SK-N-SH treated with all-trans-retinoic acid at 6 μM for 48 hours (cell line): ENCODE data around the gene SCYGR4.
A peak's percentile ranks its signal among the peaks of the same experiment; 100 is the strongest.

Source experiments
- ATAC-seq: fragments of 200-7000 bp; cut with Tn5 transposase; 3 replicates; pipeline ENCODE4 v1.9.1; 2020; ENCODE audit warnings: mild to moderate bottlenecking, moderate library complexity
- ARNTL ChIP-seq: fragments of 450-650 bp; formaldehyde crosslinking; IDR thresholded peaks from 2 replicates; pipeline ENCODE4 v1.5.0; 2020; ENCODE audit warnings: low read depth, mild to moderate bottlenecking, moderate library complexity, borderline replicate concordance
- ESRRG ChIP-seq: fragments of 250-450 bp; sonication (Bioruptor Pico); IDR thresholded peaks from 2 replicates; pipeline ENCODE4 v1.6.1; 2021; ENCODE audit warnings: mild to moderate bottlenecking
- GLIS3 ChIP-seq: fragments of 250-450 bp; sonication (Bioruptor Pico); IDR thresholded peaks from 2 replicates; pipeline ENCODE4 v1.5.0; 2020; ENCODE audit warnings: mild to moderate bottlenecking, moderate library complexity
- ISL1 ChIP-seq: fragments of 250-450 bp; sonication (Bioruptor Pico); IDR thresholded peaks from 2 replicates; pipeline ENCODE4 v2.1.2; 2022; ENCODE audit warnings: mild to moderate bottlenecking, moderate library complexity
- OSR1 ChIP-seq: fragments of 250-450 bp; sonication (Bioruptor Pico); IDR thresholded peaks from 2 replicates; pipeline ENCODE4 v1.8.0; 2022; ENCODE audit warnings: moderate library complexity, mild to moderate bottlenecking, inconsistent platforms
- PATZ1 ChIP-seq: fragments of 250-450 bp; sonication (Bioruptor Pico); IDR thresholded peaks from 2 replicates; pipeline ENCODE4 v1.8.0; 2020; ENCODE audit warnings: mild to moderate bottlenecking, moderate library complexity, borderline replicate concordance
- PPARA ChIP-seq: fragments of 250-450 bp; sonication (Bioruptor Pico); IDR thresholded peaks from 2 replicates; pipeline ENCODE4 v1.5.0; 2020; ENCODE audit warnings: mild to moderate bottlenecking, borderline replicate concordance
- RARB ChIP-seq: fragments of 250-450 bp; sonication (Bioruptor Pico); IDR thresholded peaks from 2 replicates; pipeline ENCODE4 v1.8.0; 2021; ENCODE audit warnings: mild to moderate bottlenecking, moderate library complexity
- SNAI2 ChIP-seq: fragments of 250-450 bp; sonication (Bioruptor Pico); IDR thresholded peaks from 2 replicates; pipeline ENCODE4 v1.5.0; 2020; ENCODE audit warnings: mild to moderate bottlenecking, moderate library complexity
- TCF4 ChIP-seq: fragments of 250-450 bp; sonication (Bioruptor Pico); IDR thresholded peaks from 2 replicates; pipeline ENCODE4 v1.8.0; 2021; ENCODE audit warnings: mild to moderate bottlenecking, moderate library complexity, borderline replicate concordance
- TOX ChIP-seq: fragments of 250-450 bp; sonication (Bioruptor Pico); IDR thresholded peaks from 2 replicates; pipeline ENCODE4 v1.8.0; 2021; ENCODE audit warnings: mild to moderate bottlenecking, moderate library complexity, borderline replicate concordance
- TSHZ2 ChIP-seq: fragments of 250-450 bp; sonication (Bioruptor Pico); IDR thresholded peaks from 2 replicates; pipeline ENCODE4 v1.5.0; 2020; ENCODE audit warnings: mild to moderate bottlenecking, moderate library complexity
- ZC3H10 ChIP-seq: fragments of 250-450 bp; sonication (Bioruptor Pico); IDR thresholded peaks from 2 replicates; pipeline ENCODE4 v1.5.1; 2021; ENCODE audit warnings: mild to moderate bottlenecking, moderate library complexity
- ZFP3 ChIP-seq: fragments of 250-450 bp; sonication (Bioruptor Pico); IDR thresholded peaks from 2 replicates; pipeline ENCODE4 v1.5.0; 2020; ENCODE audit warnings: mild to moderate bottlenecking, moderate library complexity
- ZFP30 ChIP-seq: fragments of 450-650 bp; formaldehyde crosslinking; IDR thresholded peaks from 2 replicates; pipeline ENCODE4 v1.5.0; 2022; ENCODE audit warnings: mild to moderate bottlenecking, moderate library complexity
- ZNF565 ChIP-seq: fragments of 450-650 bp; formaldehyde crosslinking; conservative IDR thresholded peaks from 2 replicates; pipeline ENCODE4 v1.5.0; 2020; ENCODE audit warnings: low read depth, mild to moderate bottlenecking, moderate library complexity
- ZNF70 ChIP-seq: fragments of 450-650 bp; formaldehyde crosslinking; IDR thresholded peaks from 2 replicates; pipeline ENCODE4 v1.5.0; 2020; ENCODE audit warnings: mild to moderate bottlenecking, moderate library complexity
- ZNF8 ChIP-seq: fragments of 450-650 bp; formaldehyde crosslinking; IDR thresholded peaks from 2 replicates; pipeline ENCODE4 v1.5.0; 2020; ENCODE audit warnings: mild to moderate bottlenecking, moderate library complexity
- TF ChIP-seq, protein P1 (sequence below): fragments of 250-450 bp; sonication (Bioruptor Pico); IDR thresholded peaks from 2 replicates; pipeline ENCODE4 v1.8.0; 2021; ENCODE audit warnings: low read depth, mild to moderate bottlenecking, moderate library complexity, borderline replicate concordance
- TF ChIP-seq, protein P2 (sequence below): fragments of 250-450 bp; sonication (Bioruptor Pico); IDR thresholded peaks from 2 replicates; pipeline ENCODE4 v1.5.1; 2020; ENCODE audit warnings: low read depth, mild to moderate bottlenecking, moderate library complexity
- TF ChIP-seq, protein P3 (sequence below): fragments of 250-450 bp; sonication (Bioruptor Pico); IDR thresholded peaks from 2 replicates; pipeline ENCODE4 v1.5.1; 2021; ENCODE audit warnings: mild to moderate bottlenecking, moderate library complexity

The SCYGR4 gene

GRCh38 chr2:227627769-227628168, 10.5 kb downstream of the SCYGR4 start:
- ATAC-seq = no peak
- TF ChIP-seq ESRRG = no peak
- TF ChIP-seq PATZ1 = no peak
- no peak for TF ChIP-seq ZNF70
- TF ChIP-seq, protein P1, sequence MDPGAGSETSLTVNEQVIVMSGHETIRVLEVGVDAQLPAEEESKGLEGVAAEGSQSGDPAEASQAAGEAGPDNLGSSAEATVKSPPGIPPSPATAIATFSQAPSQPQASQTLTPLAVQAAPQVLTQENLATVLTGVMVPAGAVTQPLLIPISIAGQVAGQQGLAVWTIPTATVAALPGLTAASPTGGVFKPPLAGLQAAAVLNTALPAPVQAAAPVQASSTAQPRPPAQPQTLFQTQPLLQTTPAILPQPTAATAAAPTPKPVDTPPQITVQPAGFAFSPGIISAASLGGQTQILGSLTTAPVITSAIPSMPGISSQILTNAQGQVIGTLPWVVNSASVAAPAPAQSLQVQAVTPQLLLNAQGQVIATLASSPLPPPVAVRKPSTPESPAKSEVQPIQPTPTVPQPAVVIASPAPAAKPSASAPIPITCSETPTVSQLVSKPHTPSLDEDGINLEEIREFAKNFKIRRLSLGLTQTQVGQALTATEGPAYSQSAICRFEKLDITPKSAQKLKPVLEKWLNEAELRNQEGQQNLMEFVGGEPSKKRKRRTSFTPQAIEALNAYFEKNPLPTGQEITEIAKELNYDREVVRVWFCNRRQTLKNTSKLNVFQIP (CRISPR knock-in tag) = no peak
- no peak for TF ChIP-seq ZNF8 (CRISPR knock-in tag)
- no peak for TF ChIP-seq TSHZ2
- no peak for TF ChIP-seq TCF4 (CRISPR knock-in tag)
- no peak for TF ChIP-seq ZNF565 (CRISPR knock-in tag)
- TF ChIP-seq SNAI2 (CRISPR knock-in tag) = no peak

- no peak for ATAC-seq
- peak; percentile 92 for TF ChIP-seq ISL1 (CRISPR knock-in tag)
- peak; percentile 57; the same call in 1 of the 2 replicates for TF ChIP-seq SNAI2 (CRISPR knock-in tag)
- no peak for TF ChIP-seq TSHZ2
- TF ChIP-seq ZFP30 (CRISPR knock-in tag) = no peak
- TF ChIP-seq OSR1 (CRISPR knock-in tag) = no peak
- TF ChIP-seq, protein P2, sequence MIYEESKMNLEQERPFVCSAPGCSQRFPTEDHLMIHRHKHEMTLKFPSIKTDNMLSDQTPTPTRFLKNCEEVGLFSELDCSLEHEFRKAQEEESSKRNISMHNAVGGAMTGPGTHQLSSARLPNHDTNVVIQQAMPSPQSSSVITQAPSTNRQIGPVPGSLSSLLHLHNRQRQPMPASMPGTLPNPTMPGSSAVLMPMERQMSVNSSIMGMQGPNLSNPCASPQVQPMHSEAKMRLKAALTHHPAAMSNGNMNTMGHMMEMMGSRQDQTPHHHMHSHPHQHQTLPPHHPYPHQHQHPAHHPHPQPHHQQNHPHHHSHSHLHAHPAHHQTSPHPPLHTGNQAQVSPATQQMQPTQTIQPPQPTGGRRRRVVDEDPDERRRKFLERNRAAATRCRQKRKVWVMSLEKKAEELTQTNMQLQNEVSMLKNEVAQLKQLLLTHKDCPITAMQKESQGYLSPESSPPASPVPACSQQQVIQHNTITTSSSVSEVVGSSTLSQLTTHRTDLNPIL (CRISPR knock-in tag) = peak; percentile 27; the same call in 1 of the 2 replicates
- no peak for TF ChIP-seq TOX
- no peak for TF ChIP-seq RARB (CRISPR knock-in tag)
- TF ChIP-seq, all 23 proteins: peak for 3
Observed at GRCh38 chr2:227629435-227629834, 12.1 kb downstream of the SCYGR4 start.

DNA sequence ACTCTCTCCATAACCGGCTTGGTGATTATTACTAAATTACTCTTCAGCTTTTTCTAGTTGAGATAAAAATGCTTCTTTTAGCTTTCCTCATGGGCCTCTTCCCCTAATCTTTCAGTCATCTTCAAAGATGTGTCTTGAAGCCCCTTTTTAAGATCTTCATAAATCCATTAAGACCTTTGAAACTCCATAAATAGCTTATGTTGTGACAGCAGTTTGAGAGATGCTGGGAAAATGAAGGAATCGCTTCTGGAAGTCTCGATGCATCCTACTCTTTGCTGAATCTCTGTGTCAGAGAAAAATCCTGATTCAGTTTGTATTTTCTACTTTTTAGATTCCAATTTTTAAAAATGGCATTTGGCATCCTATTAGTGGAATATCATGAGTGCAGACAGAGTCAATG, 13.0 kb downstream of the SCYGR4 start:
- ATAC-seq = no peak
- no peak for TF ChIP-seq ZC3H10 (CRISPR knock-in tag)
- no peak for TF ChIP-seq GLIS3 (CRISPR knock-in tag)
- no peak for TF ChIP-seq ARNTL
- TF ChIP-seq TOX = no peak
- TF ChIP-seq, protein P3, sequence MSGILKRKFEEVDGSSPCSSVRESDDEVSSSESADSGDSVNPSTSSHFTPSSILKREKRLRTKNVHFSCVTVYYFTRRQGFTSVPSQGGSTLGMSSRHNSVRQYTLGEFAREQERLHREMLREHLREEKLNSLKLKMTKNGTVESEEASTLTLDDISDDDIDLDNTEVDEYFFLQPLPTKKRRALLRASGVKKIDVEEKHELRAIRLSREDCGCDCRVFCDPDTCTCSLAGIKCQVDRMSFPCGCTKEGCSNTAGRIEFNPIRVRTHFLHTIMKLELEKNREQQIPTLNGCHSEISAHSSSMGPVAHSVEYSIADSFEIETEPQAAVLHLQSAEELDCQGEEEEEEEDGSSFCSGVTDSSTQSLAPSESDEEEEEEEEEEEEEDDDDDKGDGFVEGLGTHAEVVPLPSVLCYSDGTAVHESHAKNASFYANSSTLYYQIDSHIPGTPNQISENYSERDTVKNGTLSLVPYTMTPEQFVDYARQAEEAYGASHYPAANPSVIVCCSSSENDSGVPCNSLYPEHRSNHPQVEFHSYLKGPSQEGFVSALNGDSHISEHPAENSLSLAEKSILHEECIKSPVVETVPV = no peak
- TF ChIP-seq, protein P2 (CRISPR knock-in tag) = no peak
- TF ChIP-seq SNAI2 (CRISPR knock-in tag) = no peak
- TF ChIP-seq PPARA (CRISPR knock-in tag) = no peak
- no peak for TF ChIP-seq ZFP3 (CRISPR knock-in tag)
- no peak for TF ChIP-seq ISL1 (CRISPR knock-in tag)
- TF ChIP-seq RARB (CRISPR knock-in tag) = no peak
